ENCODE data around the gene CD300LG.

CD300LG gene

DNA sequence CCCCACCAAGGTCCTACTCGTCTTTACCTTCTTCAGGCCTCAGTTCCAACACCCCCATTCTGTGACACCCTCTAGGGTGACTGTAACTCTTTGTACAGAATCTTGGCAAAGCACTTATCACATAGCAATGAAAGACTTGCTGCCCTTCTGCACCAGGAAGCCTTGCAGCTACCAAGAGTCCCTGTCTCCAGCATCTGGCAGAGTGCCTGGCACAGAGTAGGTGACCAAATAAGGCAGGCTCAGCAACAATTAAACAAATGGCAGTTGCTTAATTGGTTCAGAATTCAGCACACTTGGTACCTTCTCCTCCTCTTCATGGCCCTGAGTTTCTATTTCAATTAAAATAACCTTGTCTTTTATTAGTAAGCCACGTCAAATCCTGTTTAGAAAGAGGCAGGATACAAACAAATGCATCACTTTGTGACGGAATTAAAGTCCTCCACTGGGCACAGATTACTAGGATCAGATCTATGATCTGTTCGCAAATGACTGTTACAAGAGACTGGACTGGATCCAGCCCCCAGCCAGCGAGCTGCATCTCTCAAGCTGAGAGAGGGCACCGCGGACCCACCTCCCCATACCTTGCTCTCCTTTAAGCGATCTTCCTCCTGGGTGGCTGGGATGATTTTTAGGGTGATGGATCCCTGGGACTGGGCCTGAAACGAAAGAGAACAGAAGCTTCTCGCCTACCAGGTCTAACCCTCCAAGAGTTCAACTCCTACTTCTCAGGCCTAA is 23.5 kb upstream of the CD300LG start:
- H3K27ac ChIP-seq (ENCODE audit: low read depth, low read length), result no peak overlapping the region

DNA sequence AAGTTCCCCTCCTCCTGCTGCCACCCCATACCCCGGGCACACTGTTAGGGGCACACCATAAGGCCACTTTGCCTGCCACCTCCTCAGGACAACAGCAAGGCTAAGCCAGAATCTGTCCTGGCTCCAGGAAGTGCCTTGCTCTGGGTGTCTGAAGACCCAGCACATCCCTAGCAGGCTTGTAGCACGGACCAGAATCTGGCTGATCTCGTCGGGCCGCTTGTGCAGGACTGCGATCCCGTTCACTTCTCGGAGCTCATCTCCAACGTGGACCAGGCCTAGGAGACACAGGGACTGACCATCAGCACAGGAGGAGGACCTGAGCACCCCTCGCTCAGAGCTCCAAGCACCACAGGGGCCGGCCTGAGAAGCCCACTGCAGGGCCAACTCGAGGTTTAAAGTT is 21.4 kb upstream of the CD300LG start:
- Histone ChIP-seq H3K27ac (ENCODE audit: low read depth, low read length) (no peak overlapping the region), H3K27me3 (ENCODE audit: control insufficient read depth in 1 of 2, insufficient read depth in 2 of 2, low read length in 2 of 2) (no peaks in the 10 kb centered on the region), H3K4me3 (ENCODE audit: low read depth in 1 of 2, low read length in 2 of 2) (no peak overlapping the region), H3K9me3 (ENCODE audit: control insufficient read depth in 1 of 2, low read length in 2 of 2) (no peaks in the 10 kb centered on the region), H3K9ac (ENCODE audit: low read depth in 1 of 2, low read length in 2 of 2) (no peak overlapping the region), H3K4me1 (ENCODE audit: control insufficient read depth in 1 of 2, insufficient read depth in 2 of 2, low read length in 2 of 2) (peaks cover 7 to 16% of the 10 kb centered on the region in 2 donors), H3K36me3 (ENCODE audit: control insufficient read depth in 1 of 2, insufficient read depth in 2 of 2, low read length in 2 of 2) (peaks cover 0 to 4% of the 10 kb centered on the region in 2 donors)

More for the DNA sequence above, 23.5 kb upstream of the CD300LG start:
- Histone ChIP-seq H3K4me1 (ENCODE audit: control insufficient read depth in 1 of 2, insufficient read depth in 2 of 2, low read length in 2 of 2) (peaks cover 7 to 16% of the 10 kb centered on the region in 2 donors), H3K27me3 (ENCODE audit: control insufficient read depth in 1 of 2, insufficient read depth in 2 of 2, low read length in 2 of 2) (no peaks in the 10 kb centered on the region), H3K9ac (ENCODE audit: low read depth in 1 of 2, low read length in 2 of 2) (peak overlapping the region in 1 of 2 donors; percentile 29), H3K4me3 (ENCODE audit: low read depth in 1 of 2, low read length in 2 of 2) (no peak overlapping the region), H3K36me3 (ENCODE audit: control insufficient read depth in 1 of 2, insufficient read depth in 2 of 2, low read length in 2 of 2) (peaks cover 0 to 4% of the 10 kb centered on the region in 2 donors), H3K9me3 (ENCODE audit: control insufficient read depth in 1 of 2, low read length in 2 of 2) (no peaks in the 10 kb centered on the region)

DNA sequence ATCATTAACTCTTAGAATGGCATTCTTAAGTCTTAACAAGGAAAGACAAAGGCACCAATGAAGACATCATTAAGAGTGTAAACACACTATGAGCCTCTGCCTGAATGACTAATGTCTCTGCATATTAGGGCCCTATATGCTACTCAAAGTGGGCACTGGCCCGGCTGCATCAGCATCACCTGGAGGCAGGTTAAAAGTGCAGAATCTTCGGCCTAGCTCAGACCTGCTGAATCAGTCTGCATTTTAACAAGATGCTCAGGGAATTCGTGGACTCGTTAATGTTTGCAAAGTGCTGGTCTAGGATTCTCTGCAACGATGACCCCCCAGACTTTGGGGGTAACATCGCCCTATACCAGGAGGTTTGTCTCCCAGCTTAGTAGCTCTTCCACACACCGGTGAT is 20.8 kb upstream of the CD300LG start:
- Histone ChIP-seq H3K9ac (ENCODE audit: low read depth in 1 of 2, low read length in 2 of 2) (no peak overlapping the region), H3K27me3 (ENCODE audit: control insufficient read depth in 1 of 2, insufficient read depth in 2 of 2, low read length in 2 of 2) (no peaks in the 10 kb centered on the region), H3K4me1 (ENCODE audit: control insufficient read depth in 1 of 2, insufficient read depth in 2 of 2, low read length in 2 of 2) (peaks cover 7 to 16% of the 10 kb centered on the region in 2 donors), H3K9me3 (ENCODE audit: control insufficient read depth in 1 of 2, low read length in 2 of 2) (no peaks in the 10 kb centered on the region), H3K4me3 (ENCODE audit: low read depth in 1 of 2, low read length in 2 of 2) (no peak overlapping the region), H3K36me3 (ENCODE audit: control insufficient read depth in 1 of 2, insufficient read depth in 2 of 2, low read length in 2 of 2) (peaks cover 0 to 4% of the 10 kb centered on the region in 2 donors), H3K27ac (ENCODE audit: low read depth, low read length) (no peak overlapping the region)

DNA sequence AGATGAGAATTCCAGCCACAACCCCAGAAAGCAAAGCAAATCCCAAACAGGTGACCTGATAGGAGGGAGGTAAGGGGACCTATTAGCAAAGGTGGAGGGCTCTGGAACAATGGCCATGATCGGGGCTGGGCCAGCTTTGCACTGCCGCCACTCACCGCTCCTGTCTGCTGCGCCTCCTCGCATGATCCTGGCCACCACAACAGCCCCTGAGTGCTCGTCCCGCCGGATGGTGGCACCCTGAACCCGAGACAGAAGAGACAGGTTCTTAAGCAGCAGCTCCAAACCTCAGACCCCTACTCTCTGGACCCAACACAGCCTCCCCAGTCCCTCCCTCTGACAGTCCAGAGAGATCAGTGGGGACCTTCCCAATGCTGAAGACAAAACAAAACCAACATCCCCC is 19.4 kb upstream of the CD300LG start:
- Histone ChIP-seq H3K4me1 (ENCODE audit: control insufficient read depth in 1 of 2, insufficient read depth in 2 of 2, low read length in 2 of 2) (peaks cover 7 to 15% of the 10 kb centered on the region in 2 donors), H3K9me3 (ENCODE audit: control insufficient read depth in 1 of 2, low read length in 2 of 2) (no peaks in the 10 kb centered on the region), H3K27ac (ENCODE audit: low read depth, low read length) (no peak overlapping the region), H3K36me3 (ENCODE audit: control insufficient read depth in 1 of 2, insufficient read depth in 2 of 2, low read length in 2 of 2) (peaks cover 0 to 4% of the 10 kb centered on the region in 2 donors), H3K9ac (ENCODE audit: low read depth in 1 of 2, low read length in 2 of 2) (no peak overlapping the region), H3K27me3 (ENCODE audit: control insufficient read depth in 1 of 2, insufficient read depth in 2 of 2, low read length in 2 of 2) (no peaks in the 10 kb centered on the region), H3K4me3 (ENCODE audit: low read depth in 1 of 2, low read length in 2 of 2) (no peak overlapping the region)

DNA sequence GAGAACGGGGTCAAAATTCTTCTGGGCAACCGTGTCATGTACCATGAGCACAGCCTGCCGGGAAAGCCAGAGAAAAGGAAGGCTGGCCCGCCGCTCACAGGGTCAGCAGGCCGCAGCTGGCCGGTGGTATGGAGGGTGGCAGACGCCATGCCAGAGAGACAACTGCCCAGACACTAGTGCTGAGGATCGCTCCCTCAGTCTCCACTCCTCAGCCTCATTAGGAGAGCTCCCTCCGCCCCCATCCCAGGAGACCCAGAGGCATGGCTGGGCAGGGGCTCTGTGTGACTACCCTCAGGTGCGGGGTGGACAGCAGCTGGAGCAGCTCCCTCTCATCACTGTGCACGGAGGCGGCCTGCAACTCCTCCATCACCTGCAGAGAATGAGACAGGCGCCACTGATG is 17.2 kb upstream of the CD300LG start:
- Histone ChIP-seq H3K4me3 (ENCODE audit: low read depth in 1 of 2, low read length in 2 of 2) (no peak overlapping the region), H3K36me3 (ENCODE audit: control insufficient read depth in 1 of 2, insufficient read depth in 2 of 2, low read length in 2 of 2) (peaks cover 0 to 4% of the 10 kb centered on the region in 2 donors), H3K4me1 (ENCODE audit: control insufficient read depth in 1 of 2, insufficient read depth in 2 of 2, low read length in 2 of 2) (peaks cover 5 to 8% of the 10 kb centered on the region in 2 donors), H3K27ac (ENCODE audit: low read depth, low read length) (no peak overlapping the region), H3K9me3 (ENCODE audit: control insufficient read depth in 1 of 2, low read length in 2 of 2) (no peaks in the 10 kb centered on the region), H3K9ac (ENCODE audit: low read depth in 1 of 2, low read length in 2 of 2) (no peak overlapping the region), H3K27me3 (ENCODE audit: control insufficient read depth in 1 of 2, insufficient read depth in 2 of 2, low read length in 2 of 2) (peaks cover 0 to 4% of the 10 kb centered on the region in 2 donors)

DNA sequence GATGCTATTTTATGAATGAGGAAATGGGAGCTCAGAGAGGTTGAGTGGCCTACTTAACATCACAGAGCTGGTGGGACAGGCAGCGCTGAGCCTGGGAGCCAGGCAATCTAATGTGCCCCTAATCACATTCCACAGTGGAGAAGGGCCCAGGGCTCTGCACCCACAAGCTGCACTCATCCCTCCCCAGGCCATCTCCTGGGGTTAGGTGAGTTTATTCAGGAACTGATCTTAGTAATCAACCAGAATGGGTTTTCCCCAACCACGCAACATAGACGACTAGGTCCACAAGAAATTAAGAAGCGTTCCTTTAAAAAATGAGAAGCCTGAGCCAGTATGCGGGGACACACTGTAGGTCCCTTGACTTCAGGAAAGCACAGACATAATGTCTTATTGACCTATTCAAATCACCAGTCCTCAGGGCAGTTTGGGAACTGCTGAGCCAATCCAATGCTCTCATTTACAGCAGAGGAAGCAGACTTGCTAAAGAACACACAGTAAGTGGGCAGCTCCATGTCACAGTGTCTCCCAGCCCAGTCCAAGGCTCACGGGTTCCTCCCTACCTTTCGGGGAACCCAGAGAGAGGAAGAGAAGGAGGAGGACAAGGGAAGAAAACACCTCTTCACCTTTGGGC is 16.4 kb upstream of the CD300LG start:
- H3K4me1 ChIP-seq (ENCODE audit: control insufficient read depth in 1 of 2, insufficient read depth in 2 of 2, low read length in 2 of 2), result peaks cover 5 to 8% of the 10 kb centered on the region in 2 donors
- peaks cover 0 to 4% of the 10 kb centered on the region in 2 donors for H3K27me3 ChIP-seq (ENCODE audit: control insufficient read depth in 1 of 2, insufficient read depth in 2 of 2, low read length in 2 of 2)
- H3K4me3 ChIP-seq (ENCODE audit: low read depth in 1 of 2, low read length in 2 of 2), result no peak overlapping the region
- H3K9me3 ChIP-seq (ENCODE audit: control insufficient read depth in 1 of 2, low read length in 2 of 2), result no peaks in the 10 kb centered on the region
- H3K27ac ChIP-seq (ENCODE audit: low read depth, low read length), result no peak overlapping the region
- peaks cover 0 to 1% of the 10 kb centered on the region in 2 donors for H3K36me3 ChIP-seq (ENCODE audit: control insufficient read depth in 1 of 2, insufficient read depth in 2 of 2, low read length in 2 of 2)
- no peak overlapping the region for H3K9ac ChIP-seq (ENCODE audit: low read depth in 1 of 2, low read length in 2 of 2)

DNA sequence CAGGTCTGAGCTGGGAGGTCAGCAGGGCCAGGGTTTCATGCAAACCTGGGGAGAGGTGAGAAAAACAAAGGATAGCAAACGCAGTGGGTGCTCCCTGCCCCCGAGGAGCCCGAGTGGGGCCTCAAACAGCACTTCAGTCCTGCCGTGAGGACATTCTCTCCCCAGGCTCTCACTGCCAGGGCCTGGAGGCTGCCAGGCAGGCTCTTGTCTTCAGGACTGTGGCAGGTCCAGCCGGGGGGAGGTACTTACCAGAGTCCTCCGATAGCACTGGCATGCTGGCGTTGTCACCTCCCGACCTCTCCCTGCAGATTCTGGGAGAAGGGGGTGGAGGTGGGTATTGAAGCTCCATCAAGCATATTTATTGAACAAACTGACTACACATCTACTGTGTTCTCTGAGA is 15.3 kb upstream of the CD300LG start:
- Histone ChIP-seq H3K27ac (ENCODE audit: low read depth, low read length) (no peak overlapping the region), H3K4me1 (ENCODE audit: control insufficient read depth in 1 of 2, insufficient read depth in 2 of 2, low read length in 2 of 2) (peaks cover 5 to 8% of the 10 kb centered on the region in 2 donors), H3K4me3 (ENCODE audit: low read depth in 1 of 2, low read length in 2 of 2) (no peak overlapping the region)

DNA sequence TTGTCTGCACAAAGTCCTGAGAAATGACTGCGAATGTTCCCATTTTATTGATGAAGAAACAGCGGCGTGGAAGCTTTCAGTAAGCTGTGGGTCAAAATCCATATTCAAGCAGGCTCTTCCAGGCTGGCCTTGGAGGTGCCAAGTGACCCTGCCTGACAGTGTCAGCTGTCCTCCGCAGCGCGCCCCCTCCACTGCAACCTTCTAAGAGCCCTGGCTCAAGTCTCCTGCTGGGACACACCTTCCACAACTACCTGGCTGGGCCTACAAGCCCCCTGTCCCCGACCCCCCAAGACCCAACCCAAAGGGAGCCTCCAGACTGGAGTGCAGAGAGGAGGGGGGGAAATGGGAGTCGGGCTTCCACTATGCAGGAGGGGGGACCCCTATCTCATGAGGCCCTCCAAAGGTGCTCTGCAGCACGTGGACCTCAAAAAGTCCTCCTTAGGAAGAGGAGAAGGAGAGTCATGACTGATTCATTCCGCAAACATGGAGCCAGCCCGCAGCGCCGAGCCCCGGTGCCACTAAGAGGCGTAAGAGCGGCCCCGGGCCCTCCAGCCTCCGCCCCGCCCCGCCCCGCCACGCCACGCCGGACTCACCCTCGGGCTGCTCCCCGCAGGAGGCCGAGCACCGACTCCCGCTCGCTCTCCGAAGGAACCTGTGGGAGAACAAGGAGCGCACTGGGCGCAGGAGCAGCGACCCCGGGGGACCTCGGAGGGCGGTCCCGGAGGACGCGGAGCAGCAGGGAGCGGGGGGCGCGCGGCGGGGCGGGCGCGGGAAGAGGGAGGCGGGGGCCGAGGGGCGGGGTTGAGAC is 14.6 kb upstream of the CD300LG start:
- peak overlapping the region; percentile 50 to 61 for H3K4me3 ChIP-seq (ENCODE audit: low read depth in 1 of 2, low read length in 2 of 2)
- no peaks in the 10 kb centered on the region for H3K36me3 ChIP-seq (ENCODE audit: control insufficient read depth in 1 of 2, insufficient read depth in 2 of 2, low read length in 2 of 2)
- H3K4me1 ChIP-seq (ENCODE audit: control insufficient read depth in 1 of 2, insufficient read depth in 2 of 2, low read length in 2 of 2), result peaks cover 5 to 8% of the 10 kb centered on the region in 2 donors
- H3K27ac ChIP-seq (ENCODE audit: low read depth, low read length), result no peak overlapping the region
- H3K9ac ChIP-seq (ENCODE audit: low read depth in 1 of 2, low read length in 2 of 2), result peak overlapping the region in 1 of 2 donors; percentile 39
- peaks cover 0 to 4% of the 10 kb centered on the region in 2 donors for H3K27me3 ChIP-seq (ENCODE audit: control insufficient read depth in 1 of 2, insufficient read depth in 2 of 2, low read length in 2 of 2)
- H3K9me3 ChIP-seq (ENCODE audit: control insufficient read depth in 1 of 2, low read length in 2 of 2), result no peaks in the 10 kb centered on the region

More for the DNA sequence above, 15.3 kb upstream of the CD300LG start:
- H3K9ac ChIP-seq (ENCODE audit: low read depth in 1 of 2, low read length in 2 of 2), result no peak overlapping the region
- H3K27me3 ChIP-seq (ENCODE audit: control insufficient read depth in 1 of 2, insufficient read depth in 2 of 2, low read length in 2 of 2), result peaks cover 0 to 4% of the 10 kb centered on the region in 2 donors
- H3K36me3 ChIP-seq (ENCODE audit: control insufficient read depth in 1 of 2, insufficient read depth in 2 of 2, low read length in 2 of 2), result no peaks in the 10 kb centered on the region
- H3K9me3 ChIP-seq (ENCODE audit: control insufficient read depth in 1 of 2, low read length in 2 of 2), result no peaks in the 10 kb centered on the region

DNA sequence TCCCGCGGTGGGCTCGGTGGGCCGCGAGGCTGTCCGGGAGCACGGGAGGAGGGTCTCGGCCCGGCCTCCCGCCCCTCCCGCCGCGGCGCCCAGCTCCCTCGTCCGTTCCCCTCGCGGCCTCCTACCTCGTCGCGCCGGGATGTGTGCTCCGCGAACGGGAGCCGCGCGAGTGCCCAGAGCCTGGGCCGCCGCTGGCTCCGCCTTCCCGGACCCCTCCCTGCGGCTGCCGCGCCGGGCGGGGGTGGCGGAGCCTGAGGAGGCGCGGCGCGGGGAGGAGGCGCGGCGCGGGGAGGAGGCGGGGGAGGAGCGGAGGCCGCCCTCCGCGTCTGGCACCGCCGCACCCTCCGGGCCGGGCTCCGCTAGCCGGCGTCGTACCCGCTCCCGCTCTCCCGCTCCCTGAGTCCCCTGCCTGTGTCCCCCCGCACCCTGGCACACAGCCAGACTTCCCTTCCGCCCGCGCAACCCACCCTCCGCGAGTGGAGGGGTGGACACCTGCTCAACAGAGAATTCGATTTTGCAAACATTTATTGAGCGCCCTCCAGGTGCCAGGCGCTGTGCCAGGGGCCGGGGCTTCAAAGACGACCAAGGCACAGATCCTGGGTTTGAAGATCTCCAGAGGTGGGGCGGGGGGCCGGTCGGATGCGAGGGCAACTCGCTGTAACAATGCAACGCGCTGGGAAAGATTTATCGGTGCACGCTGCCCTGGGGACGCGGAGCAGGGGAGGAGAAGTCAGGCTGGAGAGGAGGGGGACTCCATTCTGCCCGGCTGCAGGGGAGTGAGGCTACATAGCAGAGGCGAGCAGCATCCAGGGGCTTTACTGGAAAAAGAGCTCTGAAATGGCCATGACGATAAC is 13.8 kb upstream of the CD300LG start, which contains the start of gene MPP3:
Gene MPP3, minus strand, starts transcription at position 171 of the 854 bp plus-strand sequence. CDS start 1,240 bp downstream, outside the sequence.
- Histone ChIP-seq H3K27me3 (ENCODE audit: control insufficient read depth in 1 of 2, insufficient read depth in 2 of 2, low read length in 2 of 2) (peaks cover 0 to 4% of the 10 kb centered on the region in 2 donors), H3K4me3 (ENCODE audit: low read depth in 1 of 2, low read length in 2 of 2) (peak within 1 kb of the TSS; percentile 61 to 76), H3K4me1 (ENCODE audit: control insufficient read depth in 1 of 2, insufficient read depth in 2 of 2, low read length in 2 of 2) (peaks cover 5 to 8% of the 10 kb centered on the region in 2 donors), H3K27ac (ENCODE audit: low read depth, low read length) (no peak within 1 kb of the TSS), H3K9me3 (ENCODE audit: control insufficient read depth in 1 of 2, low read length in 2 of 2) (no peaks in the 10 kb centered on the region), H3K36me3 (ENCODE audit: control insufficient read depth in 1 of 2, insufficient read depth in 2 of 2, low read length in 2 of 2) (no peaks in the 10 kb centered on the region), H3K9ac (ENCODE audit: low read depth in 1 of 2, low read length in 2 of 2) (peak within 1 kb of the TSS; percentile 44 to 47)

Data from duodenal mucosa (tissue), 2 donors.